SJSA1 (cell line): ENCODE data around the gene EDA. TPM values are rescaled to one million over a fixed set of nuclear protein-coding genes. Genes with fewer than 3 reads are reported as not detected.

Experiments used
- DNase-seq, 2 experiments: peaks; one replicate each; pipeline ENCODE4 v3.0.0-alpha.2; 2015 to 2020; ENCODE audit warnings: low spot score in 2 of 2, low read depth in 1 of 2
- H3K27ac ChIP-seq: fragments of 250-450 bp; sonication (Bioruptor Pico); 2 replicates; pipeline ENCODE4 v1.5.1; 2020; ENCODE audit warnings: mild to moderate bottlenecking, moderate library complexity
- H3K27me3 ChIP-seq: fragments of 250-450 bp; sonication (Bioruptor Pico); replicated peaks from 2 replicates; pipeline ENCODE4 v1.5.1; 2020; ENCODE audit warnings: mild to moderate bottlenecking, moderate library complexity
- H3K36me3 ChIP-seq: fragments of 250-450 bp; sonication (Bioruptor Pico); 2 replicates; pipeline ENCODE4 v1.5.1; 2020; ENCODE audit warnings: mild to moderate bottlenecking
- H3K4me1 ChIP-seq: fragments of 250-450 bp; sonication (Bioruptor Pico); replicated peaks from 2 replicates; pipeline ENCODE4 v1.6.1; 2021; ENCODE audit warnings: mild to moderate bottlenecking
- H3K4me3 ChIP-seq: fragments of 250-450 bp; sonication (Bioruptor Pico); 2 replicates; pipeline ENCODE4 v1.5.1; 2020; ENCODE audit warnings: mild to moderate bottlenecking
- H3K9me3 ChIP-seq: fragments of 250-450 bp; sonication (Bioruptor Pico); replicated peaks from 2 replicates; pipeline ENCODE4 v1.5.1; 2020; ENCODE audit warnings: mild to moderate bottlenecking
- total RNA-seq: library from RNA; depleted of rRNA; stranded (reverse); fragments of >200 nt; shearing (Covaris generic); gene quantifications from 2 replicates; pipeline ENCODE4 v1.2.3, GENCODE V29; 2014

EDA gene
- total RNA-seq, 1 experiment from 2014 or later = not detected

DNA sequence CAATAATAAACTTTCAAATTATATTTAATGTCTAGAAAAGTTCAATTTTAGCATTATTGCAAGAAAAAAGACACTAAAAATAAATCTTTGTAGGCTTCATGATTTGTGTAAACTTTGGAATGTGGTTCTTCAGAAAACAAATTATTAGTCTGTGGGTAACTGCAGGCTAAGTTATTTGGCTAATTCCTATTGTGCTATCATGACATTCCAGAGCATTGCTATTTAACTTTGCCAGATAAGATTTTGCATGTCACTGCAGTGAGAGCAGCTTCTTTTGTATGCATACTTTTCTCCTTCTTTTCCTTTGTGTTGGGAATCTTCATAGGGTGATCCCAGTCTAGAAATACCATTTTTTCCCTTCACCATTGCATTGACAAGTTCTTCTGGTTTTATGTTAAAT lies 303.8 kb downstream of the EDA start:
- H3K9me3 ChIP-seq = no peaks in the 10 kb centered on the region

DNA sequence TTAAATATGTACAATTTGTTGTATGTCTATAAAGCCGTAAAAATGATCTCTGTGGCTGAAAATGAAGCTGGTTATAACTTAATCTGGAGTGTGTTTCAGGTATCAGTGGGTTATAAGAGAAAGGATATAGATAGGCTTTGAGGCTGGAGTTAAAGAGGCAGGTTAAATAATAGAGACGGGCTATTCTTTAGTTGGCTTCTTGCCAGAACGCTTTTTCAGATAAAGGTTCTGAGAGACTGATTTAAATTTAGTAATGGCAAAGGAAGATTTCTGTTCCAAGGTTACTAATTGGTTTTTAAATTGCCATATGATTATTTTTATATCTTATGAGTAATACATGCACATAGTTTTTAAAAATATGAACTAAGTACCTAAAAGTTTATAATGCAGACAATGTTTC lies 316.4 kb downstream of the EDA start:
- no peak overlapping the region for H3K4me3 ChIP-seq
- no peaks in the 10 kb centered on the region for H3K27me3 ChIP-seq
- H3K4me1 ChIP-seq = no peaks in the 10 kb centered on the region
- no peaks in the 10 kb centered on the region for H3K9me3 ChIP-seq
- DNase-seq = no peak
- no peak overlapping the region for H3K27ac ChIP-seq
- no peaks in the 10 kb centered on the region for H3K36me3 ChIP-seq

More for the DNA sequence above, 303.8 kb downstream of the EDA start:
- H3K27ac ChIP-seq = no peak overlapping the region
- no peaks in the 10 kb centered on the region for H3K4me1 ChIP-seq
- no peaks in the 10 kb centered on the region for H3K27me3 ChIP-seq
- no peak overlapping the region for H3K4me3 ChIP-seq
- H3K36me3 ChIP-seq = no peaks in the 10 kb centered on the region
- no peak for DNase-seq

DNA sequence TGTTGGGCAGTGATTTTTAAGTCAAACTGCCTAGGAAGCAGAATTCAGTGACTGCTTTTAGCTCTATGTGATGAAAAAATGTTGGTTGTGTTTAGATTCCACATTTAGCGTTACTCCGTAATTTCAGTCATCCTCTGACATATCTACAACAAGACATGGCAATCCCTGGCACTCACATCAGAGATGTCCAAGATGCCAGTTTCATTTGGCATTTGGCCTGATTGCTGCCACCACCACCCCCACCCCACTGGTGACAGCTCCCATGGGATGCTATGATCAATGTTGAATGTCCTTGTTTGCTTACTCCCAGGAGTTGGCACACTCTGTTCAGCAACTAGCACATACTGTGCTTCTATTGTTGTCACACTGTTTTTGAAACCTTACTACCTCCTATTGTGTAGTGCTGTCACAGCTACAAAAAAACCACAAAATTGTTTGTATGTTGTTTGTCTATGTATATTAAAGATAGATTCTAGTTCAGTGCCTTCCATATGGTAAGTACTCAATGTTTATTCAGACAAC lies 332.4 kb downstream of the EDA start:
- H3K4me1 ChIP-seq = no peaks in the 10 kb centered on the region
- no peaks in the 10 kb centered on the region for H3K27me3 ChIP-seq
- H3K9me3 ChIP-seq = no peaks in the 10 kb centered on the region
- H3K27ac ChIP-seq = no peak overlapping the region
- H3K36me3 ChIP-seq = no peaks in the 10 kb centered on the region
- no peak overlapping the region for H3K4me3 ChIP-seq
- DNase-seq = no peak

DNA sequence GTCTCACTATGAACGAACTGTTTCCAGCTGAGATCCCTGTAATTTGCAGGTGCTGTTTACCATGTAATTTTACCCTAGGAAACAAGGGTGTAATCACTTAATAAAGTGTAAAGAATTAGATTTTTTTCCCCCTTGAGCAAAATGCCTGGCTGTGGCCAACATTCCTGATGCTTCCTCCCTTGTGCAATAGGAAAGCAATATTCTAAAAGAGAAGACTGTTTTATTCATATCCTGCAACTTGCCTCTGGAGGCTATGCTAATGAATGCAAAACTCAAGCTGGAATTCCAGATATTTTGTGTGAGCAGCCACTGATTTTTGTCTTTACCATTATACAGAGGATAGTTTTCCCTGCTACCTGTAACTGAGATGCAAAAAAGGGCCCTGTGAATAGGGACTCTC lies 335.8 kb downstream of the EDA start:
- H3K9me3 ChIP-seq = no peaks in the 10 kb centered on the region
- H3K4me3 ChIP-seq = no peak overlapping the region
- H3K36me3 ChIP-seq = no peaks in the 10 kb centered on the region
- H3K4me1 ChIP-seq = no peaks in the 10 kb centered on the region
- H3K27me3 ChIP-seq = no peaks in the 10 kb centered on the region
- no peak overlapping the region for H3K27ac ChIP-seq
- no peak for DNase-seq

DNA sequence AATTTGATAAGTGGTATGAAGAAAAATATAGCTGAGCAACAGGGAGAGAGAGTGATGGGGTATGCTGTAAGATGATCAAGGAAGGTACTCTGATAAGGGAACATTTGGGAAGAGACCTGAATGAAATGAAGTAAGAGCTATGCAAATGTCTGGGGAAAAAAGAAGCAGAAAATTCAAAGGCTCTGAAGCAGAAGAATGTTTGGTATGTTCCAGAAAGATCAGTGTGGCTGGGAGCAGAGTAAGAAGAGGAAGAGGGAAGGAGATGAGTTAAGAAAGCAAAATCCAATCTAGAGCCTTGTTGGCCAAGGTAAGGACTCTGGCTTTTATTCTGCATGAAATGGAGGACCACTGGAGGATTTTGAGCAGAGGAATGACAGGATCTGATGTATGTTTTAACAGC lies 343.8 kb downstream of the EDA start:
- H3K36me3 ChIP-seq = no peaks in the 10 kb centered on the region
- H3K9me3 ChIP-seq = no peaks in the 10 kb centered on the region
- no peak overlapping the region for H3K4me3 ChIP-seq
- DNase-seq = no peak
- H3K4me1 ChIP-seq = no peaks in the 10 kb centered on the region
- H3K27ac ChIP-seq = no peak overlapping the region
- H3K27me3 ChIP-seq = no peaks in the 10 kb centered on the region

DNA sequence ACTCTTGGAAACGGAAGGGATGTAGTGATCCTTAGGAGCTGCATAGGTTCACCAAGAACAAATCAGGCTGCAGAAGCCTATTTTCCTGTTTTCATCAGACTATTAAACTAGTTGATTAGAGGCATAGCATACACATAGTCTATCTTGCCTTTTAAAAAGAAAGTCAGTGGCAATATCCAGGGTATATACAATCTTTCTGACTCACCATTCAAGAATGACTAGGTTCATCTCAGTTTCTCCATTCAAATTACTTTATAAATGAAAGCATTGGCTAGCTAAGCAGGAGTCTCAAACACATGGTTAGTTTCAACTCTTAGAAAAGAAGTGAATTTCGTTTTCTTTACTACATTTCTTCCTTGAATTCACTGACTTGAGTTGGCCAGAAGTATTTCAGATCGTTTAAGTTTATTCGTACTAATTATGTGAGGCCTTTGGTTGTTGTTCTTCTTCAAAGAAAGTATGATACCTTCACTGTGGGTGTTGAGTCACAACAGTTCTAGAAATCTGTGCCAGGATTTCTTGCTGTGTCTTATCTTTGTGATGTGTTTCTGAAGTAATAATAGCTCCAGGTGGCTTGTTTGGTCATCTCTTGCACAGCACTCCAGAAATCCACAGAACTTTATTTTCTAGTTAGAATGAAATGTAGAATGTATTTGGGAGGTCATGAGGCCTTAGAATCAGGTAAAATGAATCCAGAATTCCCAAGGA lies 345.6 kb downstream of the EDA start:
- Histone ChIP-seq H3K27ac (no peak overlapping the region), H3K9me3 (no peaks in the 10 kb centered on the region), H3K36me3 (no peaks in the 10 kb centered on the region), H3K4me1 (no peaks in the 10 kb centered on the region), H3K27me3 (no peaks in the 10 kb centered on the region), H3K4me3 (no peak overlapping the region)
- DNase-seq = no peak

DNA sequence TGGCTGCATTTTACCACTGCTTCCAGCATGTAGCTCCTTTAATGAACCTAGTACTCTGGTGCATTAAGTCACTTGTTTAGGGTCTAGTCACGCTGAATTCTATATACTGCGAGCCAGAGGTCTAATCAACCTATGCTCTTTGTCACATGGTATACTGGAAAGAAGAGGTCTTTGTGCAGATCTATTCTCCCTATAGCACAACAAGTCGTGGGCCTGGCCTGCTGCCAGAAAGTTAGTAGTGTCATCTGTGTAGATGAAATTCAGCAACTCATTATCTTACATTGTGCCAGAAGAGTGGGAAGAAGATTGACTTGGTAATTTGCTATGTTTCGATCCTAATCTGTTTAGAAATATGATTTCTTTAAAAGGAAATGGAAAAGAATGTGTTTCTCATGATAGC lies 353.0 kb downstream of the EDA start:
- Histone ChIP-seq H3K4me3 (no peak overlapping the region), H3K9me3 (no peaks in the 10 kb centered on the region), H3K36me3 (no peaks in the 10 kb centered on the region), H3K4me1 (no peaks in the 10 kb centered on the region), H3K27me3 (no peaks in the 10 kb centered on the region), H3K27ac (no peak overlapping the region)
- DNase-seq = no peak

DNA sequence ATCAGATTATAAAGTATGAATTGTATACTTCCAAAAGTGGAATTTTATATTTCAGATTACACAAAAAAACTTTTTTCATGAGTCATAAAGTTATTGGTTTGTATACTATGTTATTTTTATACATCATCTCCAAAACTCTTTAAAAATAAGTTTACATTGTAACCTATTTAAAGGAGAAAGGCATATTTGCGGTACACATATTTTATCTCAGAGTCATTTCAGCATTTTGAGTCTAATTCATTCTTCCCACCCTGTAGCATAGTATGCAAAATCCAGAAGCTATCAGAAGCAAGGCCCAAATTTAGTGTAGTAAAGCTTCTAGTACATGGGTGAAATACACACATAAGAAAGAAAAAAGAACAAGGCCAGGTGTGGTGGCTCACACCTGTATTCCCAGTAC lies 353.5 kb downstream of the EDA start:
- DNase-seq = no peak
- Histone ChIP-seq H3K27ac (no peak overlapping the region), H3K27me3 (no peaks in the 10 kb centered on the region), H3K4me1 (no peaks in the 10 kb centered on the region), H3K9me3 (no peaks in the 10 kb centered on the region), H3K4me3 (no peak overlapping the region), H3K36me3 (no peaks in the 10 kb centered on the region)

DNA sequence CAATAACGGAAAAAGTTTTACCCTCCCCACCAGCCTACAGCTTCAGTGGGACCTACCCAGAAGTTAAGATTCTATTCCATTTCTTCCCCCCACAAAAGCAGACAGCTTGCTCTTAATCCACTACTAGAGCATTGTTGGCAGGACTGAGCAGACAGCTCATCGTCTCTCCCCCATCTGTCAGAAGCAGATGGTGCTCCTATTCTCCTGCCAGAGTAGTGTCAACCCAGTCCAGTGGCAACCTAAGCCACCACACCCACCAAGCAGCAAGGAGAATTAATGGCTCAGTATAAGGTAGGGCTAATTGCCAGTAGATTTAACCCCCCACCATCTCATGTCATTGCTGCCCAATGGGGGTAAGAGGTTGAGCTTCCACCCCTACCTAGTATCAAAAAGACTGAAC lies 371.8 kb downstream of the EDA start:
- Histone ChIP-seq H3K27me3 (no peaks in the 10 kb centered on the region), H3K9me3 (no peaks in the 10 kb centered on the region), H3K4me1 (no peaks in the 10 kb centered on the region), H3K4me3 (no peak overlapping the region), H3K36me3 (no peaks in the 10 kb centered on the region), H3K27ac (no peak overlapping the region)
- DNase-seq = no peak

DNA sequence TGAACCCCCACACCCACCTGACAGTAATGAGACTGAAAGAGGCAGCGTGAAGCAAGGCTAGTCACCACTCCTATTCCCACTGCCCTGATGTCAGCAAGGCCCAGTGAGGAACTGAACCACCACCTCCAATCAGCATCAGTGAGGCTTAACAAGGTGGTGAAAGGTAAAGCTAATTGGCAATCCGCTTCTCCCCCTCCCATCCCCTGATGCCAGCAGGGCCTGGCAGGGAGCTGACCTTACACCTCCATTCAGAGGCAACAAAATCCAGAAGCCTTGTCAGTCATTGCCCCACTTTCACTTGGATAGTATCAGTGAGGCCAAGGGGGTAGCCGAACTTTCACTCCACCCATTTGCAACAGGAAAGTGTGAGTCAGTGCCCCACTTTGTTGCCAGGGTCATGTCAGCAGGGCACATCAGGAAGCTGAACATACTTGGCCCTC lies 373.1 kb downstream of the EDA start:
- no peak overlapping the region for H3K4me3 ChIP-seq
- no peaks in the 10 kb centered on the region for H3K27me3 ChIP-seq
- no peaks in the 10 kb centered on the region for H3K36me3 ChIP-seq
- no peak overlapping the region for H3K27ac ChIP-seq
- DNase-seq = no peak
- H3K9me3 ChIP-seq = no peaks in the 10 kb centered on the region
- H3K4me1 ChIP-seq = no peaks in the 10 kb centered on the region

DNA sequence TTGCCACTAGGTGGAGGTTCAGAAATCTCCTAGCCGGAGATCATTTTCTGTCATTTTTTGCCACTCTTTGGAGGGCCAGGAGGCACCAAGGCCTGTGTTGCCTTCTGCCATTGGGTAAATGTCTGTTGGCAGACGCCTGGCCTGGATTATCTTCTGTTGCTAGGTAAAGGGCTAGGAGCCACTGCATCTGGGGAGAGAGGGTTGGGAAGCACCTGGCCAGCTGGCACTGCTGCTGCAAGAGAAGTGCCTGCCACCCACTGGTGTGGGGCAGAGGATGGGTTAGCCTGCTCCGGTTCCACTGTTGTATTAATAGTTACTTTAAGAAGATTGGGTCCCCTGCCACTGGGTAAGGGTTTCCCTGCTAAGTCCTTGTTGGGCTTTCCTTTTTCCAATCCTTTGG lies 375.8 kb downstream of the EDA start:
- Histone ChIP-seq H3K27me3 (no peaks in the 10 kb centered on the region), H3K4me3 (no peak overlapping the region), H3K36me3 (no peaks in the 10 kb centered on the region), H3K27ac (no peak overlapping the region), H3K9me3 (no peaks in the 10 kb centered on the region), H3K4me1 (no peaks in the 10 kb centered on the region)
- DNase-seq = no peak

DNA sequence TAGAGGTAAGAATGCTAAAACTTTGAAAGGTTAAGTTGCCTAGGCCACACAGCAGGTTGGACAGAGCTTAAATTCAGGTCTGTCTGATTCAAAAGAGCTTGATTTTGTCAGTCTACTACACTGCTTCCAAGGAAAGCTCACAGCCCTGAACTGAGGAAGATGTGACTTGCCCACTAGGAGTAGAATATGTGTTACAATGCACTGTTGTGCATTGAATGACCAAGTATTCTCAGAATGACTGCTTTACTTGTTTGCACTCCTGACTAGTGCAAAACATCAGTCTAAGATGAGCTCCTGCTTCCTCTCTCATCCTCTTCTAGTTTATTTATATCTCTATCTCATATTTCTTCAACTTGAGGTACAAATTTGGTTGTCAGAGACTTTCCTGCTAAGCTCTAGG lies 377.6 kb downstream of the EDA start:
- no peaks in the 10 kb centered on the region for H3K36me3 ChIP-seq
- no peaks in the 10 kb centered on the region for H3K4me1 ChIP-seq
- H3K27ac ChIP-seq = no peak overlapping the region
- H3K27me3 ChIP-seq = no peaks in the 10 kb centered on the region
- no peak overlapping the region for H3K4me3 ChIP-seq
- H3K9me3 ChIP-seq = no peaks in the 10 kb centered on the region
- DNase-seq = no peak

DNA sequence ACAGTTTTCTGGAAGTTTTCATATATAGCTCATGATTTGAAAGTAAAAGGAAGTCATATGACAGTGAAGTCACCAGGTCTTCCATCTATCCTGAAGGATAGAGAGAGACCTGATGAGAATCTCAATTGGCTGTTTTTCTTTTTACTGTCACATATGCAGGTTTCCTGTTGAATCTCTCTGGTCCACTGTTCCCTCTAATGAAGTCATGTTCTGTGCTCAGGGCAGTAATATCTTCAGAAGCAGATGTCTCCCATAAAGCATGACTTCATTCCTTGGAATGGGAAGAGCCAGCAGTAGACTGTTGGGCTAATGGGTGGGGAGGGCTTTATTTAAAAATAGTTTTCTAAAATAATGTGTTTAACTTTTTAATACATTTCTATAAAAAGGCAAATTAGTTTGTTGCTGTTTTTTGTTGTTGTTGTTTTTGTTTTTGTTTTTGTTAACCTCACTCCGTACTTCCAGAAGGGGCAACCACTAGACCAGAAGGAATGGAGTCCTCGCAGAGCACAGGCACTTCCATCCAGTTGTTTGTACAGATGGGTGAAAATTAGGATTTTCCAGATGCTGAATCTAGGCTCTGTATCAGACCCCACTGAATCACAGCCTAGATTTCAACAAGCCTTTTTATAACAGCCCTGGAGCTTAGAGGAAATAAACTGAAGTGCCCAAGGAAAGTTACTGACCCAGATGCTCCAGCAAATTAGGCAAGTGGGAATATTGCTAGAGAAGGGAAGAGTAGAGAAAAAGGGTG lies 379.6 kb downstream of the EDA start:
- Histone ChIP-seq H3K4me1 (no peaks in the 10 kb centered on the region), H3K36me3 (no peaks in the 10 kb centered on the region), H3K4me3 (no peak overlapping the region), H3K27ac (no peak overlapping the region), H3K9me3 (no peaks in the 10 kb centered on the region), H3K27me3 (no peaks in the 10 kb centered on the region)
- DNase-seq = no peak

DNA sequence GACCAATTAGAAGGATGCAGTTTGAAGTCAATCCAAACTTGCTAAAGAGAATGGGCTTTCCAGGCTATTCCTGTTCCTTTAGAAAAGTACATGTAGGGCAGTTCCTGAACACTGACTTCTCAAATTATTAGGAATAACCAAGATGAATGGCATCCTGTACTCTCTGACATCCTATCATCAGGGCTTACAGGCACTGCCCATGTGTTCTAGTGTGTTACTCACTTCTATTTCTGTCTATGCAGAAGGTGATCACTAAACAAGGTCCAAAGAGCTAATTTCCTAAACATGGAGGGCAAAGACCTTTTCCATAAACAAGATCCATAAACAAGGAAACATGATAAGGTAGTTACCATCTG lies 380.2 kb downstream of the EDA start:
- Histone ChIP-seq H3K4me1 (no peaks in the 10 kb centered on the region), H3K27ac (no peak overlapping the region), H3K36me3 (no peaks in the 10 kb centered on the region), H3K9me3 (no peaks in the 10 kb centered on the region), H3K4me3 (no peak overlapping the region), H3K27me3 (no peaks in the 10 kb centered on the region)
- no peak for DNase-seq
